ENCODE results near the gene NXF1. TPM values are rescaled to one million over a fixed set of nuclear protein-coding genes. Genes with fewer than 3 reads are reported as not detected.

The NXF1 gene
- total RNA-seq = 10 to 100 TPM; 22.4 to 86.6 (median 45.4) TPM

- ATAC-seq (replicated peaks in 6 of 8) = peak; percentile 81 to 92 (median 90)
- WGBS, 10 experiments = 0 to 2% (median 0%) methylated on average over 2 to 18 of the region's 77 CpGs; no CpG with 5 or more reads in 5 of the 10 experiments
- Histone ChIP-seq H3K4me1 (replicated peaks in 1 of 2) (peaks cover 14 to 17% of the 10 kb centered on the region in 2 donors), H3K4me3 (peak within 1 kb of the TSS; percentile 58 to 88 (median 75)), H3K27ac (peak within 1 kb of the TSS; percentile 69 to 81)
- in situ Hi-C loops (cut with MboI; ENCODE audit: low pct_unique_long_range_greater_than_20kb in 2 of 9, low sequenced_read_pairs in 9 of 9, unreplicated experiment in 9 of 9) = no loop called here
Observed at GRCh38 chr11:62805076-62805892, at the start of gene NXF1. NXF1 (minus strand) TSS chr11:62805440; CDS start chr11:62805356, 84 bp downstream.

- H3K4me1 ChIP-seq (replicated peaks in 1 of 2) = peaks cover 34 to 38% of the 10 kb centered on the region in 2 donors
- in situ Hi-C loops (cut with MboI; ENCODE audit: low pct_unique_long_range_greater_than_20kb in 2 of 9, low sequenced_read_pairs in 9 of 9, unreplicated experiment in 9 of 9) = no loop called here
- H3K4me3 ChIP-seq = peak overlapping the region; percentile 68 to 97 (median 83)
- no peak for ATAC-seq (replicated peaks in 6 of 8)
- no peak overlapping the region for H3K27ac ChIP-seq
- 0 to 33% (median 5%) methylated on average over 2 to 7 of the region's 8 CpGs for WGBS, 10 experiments
Observed at GRCh38 chr11:62854013-62854824, 49.0 kb upstream of the NXF1 start.

- H3K4me1 ChIP-seq (replicated peaks in 1 of 2) = peaks cover 26 to 33% of the 10 kb centered on the region in 2 donors
- in situ Hi-C loops (cut with MboI; ENCODE audit: low pct_unique_long_range_greater_than_20kb in 2 of 9, low sequenced_read_pairs in 9 of 9, unreplicated experiment in 9 of 9) = no loop called here
- no peak overlapping the region for H3K27ac ChIP-seq
- peak overlapping the region in 4 of 5 donors; percentile 81 to 97 (median 84) for H3K4me3 ChIP-seq
- 17 to 72% (median 40%) methylated on average over 2 to 6 of the region's 7 CpGs for WGBS, 10 experiments
- no peak for ATAC-seq (replicated peaks in 6 of 8)
Observed at GRCh38 chr11:62853279-62853965, 48.2 kb upstream of the NXF1 start.

GRCh38 chr11:62852523-62853188 lies 47.4 kb upstream of the NXF1 start:
- Histone ChIP-seq H3K4me3 (no peak overlapping the region), H3K27ac (no peak overlapping the region), H3K4me1 (replicated peaks in 1 of 2) (peaks cover 18 to 26% of the 10 kb centered on the region in 2 donors)
- ATAC-seq (replicated peaks in 6 of 8) = no peak
- in situ Hi-C loops (cut with MboI; ENCODE audit: low pct_unique_long_range_greater_than_20kb in 2 of 9, low sequenced_read_pairs in 9 of 9, unreplicated experiment in 9 of 9) = no loop called here

- no peak for ATAC-seq (replicated peaks in 6 of 8)
- Histone ChIP-seq H3K4me1 (replicated peaks in 1 of 2) (peaks cover 13 to 19% of the 10 kb centered on the region in 2 donors), H3K27ac (no peak overlapping the region), H3K4me3 (no peak overlapping the region)
- in situ Hi-C loops (cut with MboI; ENCODE audit: low pct_unique_long_range_greater_than_20kb in 2 of 9, low sequenced_read_pairs in 9 of 9, unreplicated experiment in 9 of 9) = no loop called here
- 23 to 68% (median 50%) methylated on average over 1 to 3 of the region's 3 CpGs; no CpG with 5 or more reads in 5 of the 10 experiments for WGBS, 10 experiments
Observed at GRCh38 chr11:62851807-62852522, 46.7 kb upstream of the NXF1 start.

- in situ Hi-C loops (cut with MboI; ENCODE audit: low pct_unique_long_range_greater_than_20kb in 2 of 9, low sequenced_read_pairs in 9 of 9, unreplicated experiment in 9 of 9) = no loop called here
- 8 to 95% (median 60%) methylated on average over 1 to 13 of the region's 15 CpGs; no CpG with 5 or more reads in 2 of the 10 experiments for WGBS, 10 experiments
- Histone ChIP-seq H3K4me3 (no peak overlapping the region), H3K27ac (no peak overlapping the region), H3K4me1 (replicated peaks in 1 of 2) (peaks cover 13 to 16% of the 10 kb centered on the region in 2 donors)
- ATAC-seq (replicated peaks in 6 of 8) = peak in 3 of 8 experiments; percentile 3 to 7 (median 3)
Observed at GRCh38 chr11:62850911-62851806, 45.9 kb upstream of the NXF1 start.

- Histone ChIP-seq H3K27ac (no peak overlapping the region), H3K4me1 (replicated peaks in 1 of 2) (peaks cover under 1 to 7% of the 10 kb centered on the region in 2 donors), H3K4me3 (no peak overlapping the region)
- ATAC-seq (replicated peaks in 6 of 8) = peak in 1 of 8 experiments; percentile 2
- WGBS, 10 experiments = 67 to 100% (median 92%) methylated on average over 1 of the region's 1 CpG; no CpG with 5 or more reads in 6 of the 10 experiments
- in situ Hi-C loops (cut with MboI; ENCODE audit: low pct_unique_long_range_greater_than_20kb in 2 of 9, low sequenced_read_pairs in 9 of 9, unreplicated experiment in 9 of 9) = loop anchor here in 1 of 9 experiments (25.0 kb wide), 1 partner anchor 461 kb away; no protein-coding TSS in a partner anchor
Observed at GRCh38 chr11:62847767-62848314, 42.6 kb upstream of the NXF1 start.

GRCh38 chr11:62846177-62846576 lies 40.9 kb upstream of the NXF1 start:
- H3K27ac ChIP-seq = no peak overlapping the region
- in situ Hi-C loops (cut with MboI; ENCODE audit: low pct_unique_long_range_greater_than_20kb in 2 of 9, low sequenced_read_pairs in 9 of 9, unreplicated experiment in 9 of 9) = loop anchor here in 1 of 9 experiments (25.0 kb wide), 1 partner anchor 459 kb away; no protein-coding TSS in a partner anchor
- ATAC-seq (replicated peaks in 6 of 8) = no peak
- 0 to 100% (median 80%) methylated on average over 1 to 3 of the region's 3 CpGs; no CpG with 5 or more reads in 3 of the 10 experiments for WGBS, 10 experiments
- H3K4me3 ChIP-seq = no peak overlapping the region
- peaks cover 8 to 16% of the 10 kb centered on the region in 2 donors for H3K4me1 ChIP-seq (replicated peaks in 1 of 2)

GRCh38 chr11:62844154-62844553 lies 38.9 kb upstream of the NXF1 start:
- in situ Hi-C loops (cut with MboI; ENCODE audit: low pct_unique_long_range_greater_than_20kb in 2 of 9, low sequenced_read_pairs in 9 of 9, unreplicated experiment in 9 of 9) = loop anchor here in 1 of 9 experiments (25.0 kb wide), 1 partner anchor 457 kb away; no protein-coding TSS in a partner anchor
- Histone ChIP-seq H3K27ac (no peak overlapping the region), H3K4me1 (replicated peaks in 1 of 2) (peaks cover 8 to 16% of the 10 kb centered on the region in 2 donors), H3K4me3 (no peak overlapping the region)
- no peak for ATAC-seq (replicated peaks in 6 of 8)
- 84 to 100% (median 100%) methylated on average over 2 to 3 of the region's 3 CpGs; no CpG with 5 or more reads in 2 of the 10 experiments for WGBS, 10 experiments

GRCh38 chr11:62843466-62843865 lies 38.2 kb upstream of the NXF1 start:
- Histone ChIP-seq H3K27ac (no peak overlapping the region), H3K4me3 (no peak overlapping the region), H3K4me1 (replicated peaks in 1 of 2) (peaks cover 10 to 17% of the 10 kb centered on the region in 2 donors)
- 81 to 100% (median 100%) methylated on average over 2 to 3 of the region's 3 CpGs; no CpG with 5 or more reads in 2 of the 10 experiments for WGBS, 10 experiments
- in situ Hi-C loops (cut with MboI; ENCODE audit: low pct_unique_long_range_greater_than_20kb in 2 of 9, low sequenced_read_pairs in 9 of 9, unreplicated experiment in 9 of 9) = loop anchor here in 1 of 9 experiments (25.0 kb wide), 1 partner anchor 456 kb away; no protein-coding TSS in a partner anchor
- no peak for ATAC-seq (replicated peaks in 6 of 8)

Measured in motor neuron (in vitro differentiated cells).